GM19025 (cell line): ENCODE results near the gene NIPBL.

Source experiments
- ATAC-seq: cut with Tn5 transposase; IDR thresholded peaks from one replicate; pipeline ENCODE4 v1.9.1; 2021; ENCODE audit warnings: mild to moderate bottlenecking, low read depth, moderate library complexity; ENCODE audit not compliant: unreplicated experiment

The NIPBL gene

GRCh38 chr5:36944607-36945225, 68.1 kb downstream of the NIPBL start:
- no peak for ATAC-seq

GRCh38 chr5:36945687-36946086, 69.1 kb downstream of the NIPBL start:
- ATAC-seq: no peak

DNA sequence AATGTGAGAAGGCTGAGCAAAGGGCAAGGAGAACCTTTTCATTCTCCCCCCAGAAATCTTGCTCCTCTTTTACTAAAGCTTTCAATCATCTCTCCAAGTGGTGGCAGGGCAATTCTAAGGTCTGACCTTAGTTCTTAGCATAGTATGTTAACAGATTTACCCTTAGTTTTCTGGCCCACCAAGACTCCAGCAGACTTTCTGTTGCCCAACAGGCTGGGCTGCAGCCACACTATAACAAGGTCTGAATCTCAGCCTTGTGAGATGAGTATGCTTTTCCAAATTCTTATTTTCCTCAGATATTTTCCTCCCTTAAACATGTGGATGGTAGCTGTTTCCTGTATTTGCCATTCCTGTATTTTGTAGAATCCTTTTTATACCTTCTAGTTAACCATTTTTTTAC, 69.5 kb downstream of the NIPBL start:
- ATAC-seq: no peak

DNA sequence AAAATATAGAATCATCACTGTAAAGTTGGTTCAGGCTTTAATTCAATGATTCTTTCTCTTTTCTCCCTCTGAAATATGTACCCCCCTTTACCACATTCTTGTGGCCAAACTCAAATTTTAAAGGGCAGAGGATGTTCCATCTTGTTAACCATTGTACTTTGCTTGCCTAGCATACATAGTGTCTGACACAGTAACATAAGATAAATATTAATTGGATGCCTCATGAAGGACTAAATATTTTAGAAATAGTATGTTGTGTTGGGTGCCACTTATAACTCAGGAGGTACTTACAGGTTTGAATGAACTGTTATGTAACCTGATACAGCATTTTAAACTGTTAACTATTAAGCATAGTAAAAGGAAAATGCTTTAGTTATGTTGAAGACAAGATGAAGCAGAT, 71.5 kb downstream of the NIPBL start:
- ATAC-seq: no peak

- ATAC-seq: no peak
These were observed 72.1 kb downstream of the NIPBL start for GRCh38 chr5:36948650-36949049.

- no peak for ATAC-seq
These were observed 73.0 kb downstream of the NIPBL start for GRCh38 chr5:36949593-36949992.

DNA sequence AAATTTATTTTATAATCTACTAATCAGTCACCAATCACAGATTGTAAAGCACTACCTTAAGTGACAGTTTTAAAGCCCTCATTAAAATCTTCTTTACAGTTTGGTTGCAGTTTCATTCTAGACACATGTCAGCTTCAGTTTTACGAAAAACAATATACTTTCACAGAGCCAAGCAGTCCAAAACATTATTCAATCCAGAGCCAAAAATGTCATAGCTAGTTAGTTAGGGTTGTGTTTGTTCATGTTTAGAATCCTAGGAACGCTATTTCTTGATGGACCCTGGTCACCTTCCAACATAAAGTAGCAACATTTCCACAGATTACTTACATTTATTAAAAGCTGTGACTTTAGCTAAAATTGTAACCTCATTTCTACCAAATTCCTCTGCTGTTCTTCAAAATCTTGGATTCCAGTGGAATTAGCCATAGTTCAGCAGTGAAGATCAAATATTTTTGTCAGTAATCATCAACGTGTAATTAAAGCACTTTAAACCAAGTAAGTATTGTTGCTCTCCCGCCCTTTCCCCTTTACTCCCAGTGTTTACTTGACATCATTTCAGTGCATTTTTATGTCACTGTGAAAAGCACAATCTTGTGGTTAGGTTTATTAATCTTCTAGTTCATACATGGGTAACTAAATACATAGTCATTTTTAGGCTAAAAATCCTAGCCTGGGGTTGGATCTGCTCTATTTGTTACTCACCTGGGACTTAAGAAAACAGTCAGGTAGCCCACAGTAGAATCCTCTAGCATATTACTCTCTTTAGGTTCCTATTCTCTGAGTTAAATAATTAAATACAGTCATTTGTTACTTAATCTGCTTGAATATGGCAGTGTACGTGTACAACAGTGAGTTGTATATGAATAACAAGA, 74.3 kb downstream of the NIPBL start:
- ATAC-seq: no peak

DNA sequence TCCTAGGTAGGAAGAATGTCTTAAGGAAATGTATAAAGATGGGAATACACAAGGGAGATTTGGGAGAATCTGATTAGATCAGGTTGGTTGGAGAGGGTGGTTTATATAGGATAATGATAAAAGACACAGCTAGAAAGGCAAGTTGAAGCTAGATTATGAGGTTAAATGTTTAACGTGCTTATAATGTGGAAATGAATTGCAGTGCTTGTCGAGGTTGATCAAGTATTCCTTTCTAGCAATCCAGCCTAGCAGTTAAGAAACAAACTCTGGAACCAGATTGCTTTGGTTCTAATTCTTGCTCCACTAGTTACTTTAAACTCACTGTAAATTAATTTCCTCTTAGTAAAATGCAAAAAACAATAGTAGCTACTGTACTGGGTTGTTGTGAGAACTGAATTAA, 76.5 kb downstream of the NIPBL start:
- ATAC-seq: no peak

DNA sequence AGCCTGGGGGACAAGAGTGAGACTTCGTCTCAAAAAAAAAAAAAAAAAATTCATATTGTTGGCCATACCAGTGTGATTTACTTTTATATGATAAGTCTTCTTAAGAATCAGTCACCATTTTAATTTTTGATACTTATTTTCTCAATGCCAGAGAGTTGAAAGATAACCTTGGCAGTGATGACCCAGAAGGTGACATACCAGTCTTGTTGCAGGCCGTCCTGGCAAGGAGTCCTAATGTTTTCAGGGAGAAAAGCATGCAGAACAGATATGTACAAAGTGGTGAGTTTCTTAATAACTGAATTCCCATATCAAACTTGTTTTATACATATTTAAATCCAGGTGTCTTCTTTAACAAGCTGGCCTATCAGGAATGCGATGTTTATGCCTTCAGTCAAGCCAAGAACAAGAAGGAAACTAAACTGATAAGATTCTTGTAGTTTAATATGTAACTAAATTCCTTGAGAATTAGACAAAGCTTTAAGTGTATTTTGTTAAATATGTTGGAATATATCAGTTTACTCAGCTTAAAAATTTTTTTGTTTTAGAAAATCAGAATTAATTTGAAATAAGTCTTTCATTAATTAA, 81.5 kb downstream of the NIPBL start:
- no peak for ATAC-seq

DNA sequence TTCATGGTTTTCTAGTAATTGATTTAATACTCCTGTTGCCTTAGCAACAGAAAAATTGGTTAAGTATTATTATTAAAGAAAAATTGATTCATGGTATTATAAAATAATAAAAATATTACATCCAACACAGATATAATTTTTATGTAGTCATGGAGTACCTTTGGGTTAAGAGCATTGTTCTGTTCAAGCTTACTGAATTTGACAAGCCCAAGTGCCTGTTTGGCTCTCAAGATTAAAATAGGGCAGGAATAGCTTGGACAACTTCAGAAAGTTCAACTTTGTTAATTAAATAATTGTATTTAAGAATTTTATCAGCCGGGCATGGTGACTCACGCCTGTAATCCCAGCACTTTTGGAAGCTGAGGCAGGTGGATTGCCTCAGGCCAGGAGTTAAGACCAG, 82.0 kb downstream of the NIPBL start:
- no peak for ATAC-seq

DNA sequence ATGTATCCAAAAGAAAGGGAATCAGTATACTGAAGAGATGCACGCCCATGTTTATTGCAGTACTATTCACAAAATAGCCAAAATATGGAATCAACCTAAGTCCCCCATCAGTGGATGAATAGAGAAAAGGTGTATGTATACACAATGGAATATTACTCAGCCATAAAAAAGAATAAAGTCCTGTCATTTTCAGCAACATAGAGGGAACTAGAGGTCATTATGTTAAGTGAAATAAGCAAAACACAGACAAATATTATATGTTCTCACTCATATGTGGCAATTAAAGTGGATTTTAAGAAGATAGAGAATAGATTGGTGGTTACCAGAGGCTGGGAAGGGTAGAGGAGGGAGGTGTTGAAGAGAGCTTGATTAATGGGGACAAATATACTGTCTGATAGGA, 88.6 kb downstream of the NIPBL start:
- no peak for ATAC-seq

DNA sequence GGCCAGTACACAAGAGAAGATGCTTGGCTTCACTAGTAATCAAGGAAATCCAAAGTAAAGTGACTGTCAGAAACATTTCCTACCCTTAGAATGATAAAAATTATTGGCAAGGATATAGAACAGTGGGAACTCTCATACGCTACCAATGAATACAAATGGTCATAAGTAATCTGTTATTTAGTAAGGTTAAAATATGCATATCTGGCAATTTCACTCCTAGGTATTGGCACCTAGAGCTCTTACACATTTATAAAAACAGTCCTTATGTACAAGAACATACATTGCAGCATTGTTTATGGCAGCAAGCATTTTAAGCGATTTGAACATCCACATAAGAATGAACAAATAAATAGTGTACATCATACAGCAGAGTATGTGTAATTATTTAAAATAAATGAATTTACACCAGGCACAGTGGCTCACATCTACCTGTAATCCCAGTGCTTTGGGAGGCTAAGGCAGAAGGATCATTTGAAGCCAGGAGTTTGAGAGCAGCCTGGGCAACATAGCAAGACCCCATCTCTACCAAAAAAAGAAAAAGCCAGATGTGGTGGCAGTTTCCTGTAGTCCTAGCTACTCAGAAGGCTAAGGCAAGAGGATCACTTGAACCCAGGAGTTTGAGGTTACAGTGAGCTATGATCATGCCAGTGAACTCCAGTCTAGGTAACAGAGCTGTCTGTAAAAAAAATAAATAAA, 93.3 kb downstream of the NIPBL start:
- no peak for ATAC-seq

DNA sequence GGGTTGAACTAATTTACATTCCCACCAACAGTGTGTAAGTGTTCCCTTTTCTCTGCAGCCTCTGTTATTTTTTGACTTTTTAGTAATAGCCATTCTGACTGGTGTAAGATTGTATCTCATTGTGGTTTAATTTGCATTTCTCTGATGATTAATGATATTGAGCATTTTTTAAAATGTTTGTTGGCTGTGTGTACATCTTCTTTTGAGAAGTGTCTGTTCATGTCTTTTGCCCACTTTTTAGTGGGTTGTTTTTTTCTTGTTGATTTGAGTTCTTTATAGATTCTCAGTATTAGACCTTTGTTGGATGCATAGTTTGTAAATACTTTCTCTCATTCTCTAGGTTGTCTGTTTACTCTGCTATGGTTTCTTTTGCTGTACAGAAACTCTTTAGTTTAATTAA, 101.6 kb downstream of the NIPBL start:
- ATAC-seq: no peak

- ATAC-seq: no peak
These were observed 105.6 kb downstream of the NIPBL start for GRCh38 chr5:36982146-36982545.

DNA sequence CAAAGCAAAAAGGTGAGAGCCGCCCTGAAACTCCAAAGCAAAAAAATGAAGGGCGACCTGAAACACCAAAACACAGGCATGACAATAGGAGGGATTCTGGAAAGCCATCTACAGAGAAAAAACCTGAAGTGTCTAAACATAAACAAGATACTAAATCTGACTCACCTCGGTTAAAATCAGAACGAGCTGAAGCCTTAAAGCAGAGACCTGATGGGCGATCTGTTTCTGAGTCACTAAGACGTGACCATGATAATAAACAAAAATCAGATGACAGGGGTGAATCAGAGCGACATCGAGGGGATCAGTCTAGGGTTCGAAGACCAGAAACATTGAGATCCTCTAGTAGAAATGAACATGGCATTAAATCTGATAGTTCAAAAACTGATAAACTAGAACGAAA, 108.8 kb downstream of the NIPBL start:
- no peak for ATAC-seq

DNA sequence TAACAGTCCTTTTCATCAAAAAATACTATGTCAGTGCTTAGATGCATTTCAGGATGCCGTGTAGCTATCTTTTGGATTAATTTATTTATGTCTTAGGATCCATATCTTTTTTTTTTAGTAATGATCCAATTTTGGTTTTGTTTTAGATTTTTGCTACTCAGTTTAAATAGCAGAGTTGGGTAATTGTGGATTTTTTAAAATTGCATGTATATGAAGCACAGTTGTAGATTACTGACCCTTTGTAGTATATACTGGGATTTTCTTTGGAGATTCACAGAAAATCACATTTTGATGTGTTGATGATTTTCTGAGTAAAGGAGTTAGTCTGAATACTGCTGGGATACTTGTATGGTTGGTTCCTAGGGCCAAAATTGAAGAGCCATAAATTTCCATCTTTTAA, 111.8 kb downstream of the NIPBL start:
- ATAC-seq: no peak

DNA sequence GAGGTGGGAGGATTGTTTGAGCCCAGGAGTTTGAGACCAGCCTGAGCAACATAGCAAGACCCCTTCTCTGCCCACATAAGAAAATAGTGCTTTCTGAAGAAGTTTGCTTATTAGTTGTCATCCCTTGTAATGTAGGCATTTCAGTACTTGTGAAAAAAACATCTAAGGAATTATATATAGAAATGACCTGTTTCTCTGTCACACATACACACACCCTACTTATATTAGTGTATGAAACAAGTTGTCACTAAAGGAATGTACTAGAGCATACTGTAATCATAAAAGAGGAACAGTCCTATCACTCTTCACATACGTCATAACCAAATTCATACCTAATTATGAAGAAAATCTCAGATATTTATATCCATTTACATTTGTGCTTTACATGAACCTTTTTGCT, 122.0 kb downstream of the NIPBL start:
- no peak for ATAC-seq

GRCh38 chr5:37002176-37002751, 125.7 kb downstream of the NIPBL start:
- ATAC-seq: no peak

DNA sequence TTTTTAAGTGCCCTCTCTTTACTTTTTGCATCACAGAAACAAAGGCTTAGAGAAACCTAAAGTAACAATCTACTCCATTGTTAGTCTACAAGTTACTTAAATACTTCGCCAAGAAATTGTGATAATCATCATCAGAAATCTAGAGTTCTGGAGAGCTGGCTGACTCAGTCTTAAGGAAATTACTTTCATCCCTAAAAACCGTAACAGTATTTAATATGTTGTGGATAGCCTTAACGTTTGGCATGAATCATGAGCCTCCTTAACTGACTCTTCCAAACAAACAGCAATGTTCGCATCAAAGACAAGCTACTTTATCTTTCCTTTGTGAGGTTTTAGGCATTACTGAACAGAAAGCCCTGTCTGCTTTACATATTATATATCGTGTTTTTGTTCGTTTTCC, 128.7 kb downstream of the NIPBL start:
- no peak for ATAC-seq

- no peak for ATAC-seq
These were observed 129.5 kb downstream of the NIPBL start for GRCh38 chr5:37005946-37006540.
